ENCODE measurements around the gene KRTAP10-10.
"Not testable (repeated sequence)": the region's sequence is repeated elsewhere in the genome, so short reads cannot be mapped to it uniquely, and the experiment has no call there.

Gene KRTAP10-10

GRCh38 chr21:44637018-44637850 lies at the start of gene KRTAP10-10:
Gene KRTAP10-10, plus strand, starts transcription at chr21:44637356. Its CDS starts 62 bp downstream, at chr21:44637418.
- DNase-seq, result no peak

- DNase-seq, result no peak
Measured at GRCh38 chr21:44589094-44589493, 48.1 kb upstream of the KRTAP10-10 start.

GRCh38 chr21:44589586-44590305 lies 47.4 kb upstream of the KRTAP10-10 start:
- DNase-seq, result no peak

- DNase-seq, result no peak
Measured at GRCh38 chr21:44590311-44590721, 46.8 kb upstream of the KRTAP10-10 start.

GRCh38 chr21:44590897-44591800 lies 46.0 kb upstream of the KRTAP10-10 start:
- not testable (repeated sequence) for DNase-seq

- not testable (repeated sequence) for DNase-seq
Measured at GRCh38 chr21:44591801-44592130, 45.4 kb upstream of the KRTAP10-10 start.

- no peak for DNase-seq
Measured at GRCh38 chr21:44592446-44593311, 44.5 kb upstream of the KRTAP10-10 start, which contains the start of gene KRTAP10-6. Gene KRTAP10-6, minus strand, starts transcription at chr21:44592505. Its CDS starts 21 bp downstream, at chr21:44592484.

- DNase-seq, result no peak
Measured at GRCh38 chr21:44593598-44594405, 43.4 kb upstream of the KRTAP10-10 start.

- no peak for DNase-seq
Measured at GRCh38 chr21:44594406-44594916, 42.7 kb upstream of the KRTAP10-10 start.

GRCh38 chr21:44595524-44595923 lies 41.6 kb upstream of the KRTAP10-10 start:
- DNase-seq, result no peak

- DNase-seq, result no peak
Measured at GRCh38 chr21:44596068-44596725, 41.0 kb upstream of the KRTAP10-10 start.

- no peak for DNase-seq
Measured at GRCh38 chr21:44598061-44598460, 39.1 kb upstream of the KRTAP10-10 start.

- no peak for DNase-seq
Measured at GRCh38 chr21:44599264-44600029, 37.7 kb upstream of the KRTAP10-10 start.

- DNase-seq, result not testable (repeated sequence)
Measured at GRCh38 chr21:44600118-44600978, 36.8 kb upstream of the KRTAP10-10 start, which contains the start of gene KRTAP10-7. Gene KRTAP10-7, plus strand, starts transcription at chr21:44600597. Its CDS starts 25 bp downstream, at chr21:44600622.

- not testable (repeated sequence) for DNase-seq
Measured at GRCh38 chr21:44601091-44601490, 36.1 kb upstream of the KRTAP10-10 start.

- no peak for DNase-seq
Measured at GRCh38 chr21:44601596-44602462, 35.3 kb upstream of the KRTAP10-10 start.

- DNase-seq, result no peak
Measured at GRCh38 chr21:44602463-44602850, 34.7 kb upstream of the KRTAP10-10 start.

Measured in CD4-positive, alpha-beta T cell treated with Interleukin-12 subunit alpha and Interleukin-12 subunit beta, for 1 hour (primary cell).